Epithelial cell of esophagus (primary cell): Measurements from ENCODE around the gene ANKFY1.
A peak's percentile ranks its signal among the peaks of the same experiment; 100 is the strongest.

ENCODE experiments used
- DNase-seq: peaks from one replicate; pipeline ENCODE4 v3.0.0; 2010; ENCODE audit warnings: low read depth
- H3K4me3 ChIP-seq: 2 replicates; pipeline ENCODE4 v1.5.1; 2011; ENCODE audit warnings: mild to moderate bottlenecking, low read length, control low read depth
- TF ChIP-seq, protein P1 (sequence below): IDR thresholded peaks from 2 replicates; pipeline ENCODE4 v1.5.1; 2011; ENCODE audit warnings: low read depth, mild to moderate bottlenecking, low read length, control low read depth, inconsistent platforms; ENCODE audit not compliant: insufficient read depth; ENCODE audit errors: missing control alignments

ANKFY1 gene

DNA sequence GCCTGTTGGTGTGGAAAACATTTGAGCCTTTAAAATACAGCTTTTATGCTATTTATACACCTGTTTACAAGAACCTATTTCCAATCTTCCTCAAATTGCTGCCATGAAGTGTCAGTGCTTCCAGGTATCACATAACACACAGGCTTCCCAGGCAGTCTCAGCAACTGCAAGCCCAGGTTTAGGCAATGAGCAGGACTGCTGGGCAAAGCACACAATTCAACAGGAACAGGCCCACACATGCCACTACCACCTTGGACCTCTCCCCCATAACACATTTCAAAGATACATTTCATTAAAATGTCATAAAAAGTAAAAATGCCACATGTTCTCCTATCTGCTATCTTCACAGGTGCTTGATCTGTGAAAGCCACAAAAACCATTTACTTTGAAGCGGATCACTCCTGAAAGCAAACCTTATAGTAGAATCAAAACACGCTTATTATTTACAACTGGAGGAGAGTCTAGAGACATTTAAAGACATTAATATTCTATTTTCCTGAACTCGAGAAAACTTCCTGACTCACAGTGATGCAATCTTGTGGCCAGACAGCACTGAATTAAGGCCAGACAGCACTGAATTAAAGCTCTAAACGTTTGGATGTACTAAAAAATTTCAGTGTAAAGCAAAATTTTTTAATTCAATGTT lies 31.5 kb downstream of the ANKFY1 start:
- no peak overlapping the region for H3K4me3 ChIP-seq
- DNase-seq: peak; percentile 82
- TF ChIP-seq, protein P1, sequence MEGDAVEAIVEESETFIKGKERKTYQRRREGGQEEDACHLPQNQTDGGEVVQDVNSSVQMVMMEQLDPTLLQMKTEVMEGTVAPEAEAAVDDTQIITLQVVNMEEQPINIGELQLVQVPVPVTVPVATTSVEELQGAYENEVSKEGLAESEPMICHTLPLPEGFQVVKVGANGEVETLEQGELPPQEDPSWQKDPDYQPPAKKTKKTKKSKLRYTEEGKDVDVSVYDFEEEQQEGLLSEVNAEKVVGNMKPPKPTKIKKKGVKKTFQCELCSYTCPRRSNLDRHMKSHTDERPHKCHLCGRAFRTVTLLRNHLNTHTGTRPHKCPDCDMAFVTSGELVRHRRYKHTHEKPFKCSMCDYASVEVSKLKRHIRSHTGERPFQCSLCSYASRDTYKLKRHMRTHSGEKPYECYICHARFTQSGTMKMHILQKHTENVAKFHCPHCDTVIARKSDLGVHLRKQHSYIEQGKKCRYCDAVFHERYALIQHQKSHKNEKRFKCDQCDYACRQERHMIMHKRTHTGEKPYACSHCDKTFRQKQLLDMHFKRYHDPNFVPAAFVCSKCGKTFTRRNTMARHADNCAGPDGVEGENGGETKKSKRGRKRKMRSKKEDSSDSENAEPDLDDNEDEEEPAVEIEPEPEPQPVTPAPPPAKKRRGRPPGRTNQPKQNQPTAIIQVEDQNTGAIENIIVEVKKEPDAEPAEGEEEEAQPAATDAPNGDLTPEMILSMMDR: no peak

DNA sequence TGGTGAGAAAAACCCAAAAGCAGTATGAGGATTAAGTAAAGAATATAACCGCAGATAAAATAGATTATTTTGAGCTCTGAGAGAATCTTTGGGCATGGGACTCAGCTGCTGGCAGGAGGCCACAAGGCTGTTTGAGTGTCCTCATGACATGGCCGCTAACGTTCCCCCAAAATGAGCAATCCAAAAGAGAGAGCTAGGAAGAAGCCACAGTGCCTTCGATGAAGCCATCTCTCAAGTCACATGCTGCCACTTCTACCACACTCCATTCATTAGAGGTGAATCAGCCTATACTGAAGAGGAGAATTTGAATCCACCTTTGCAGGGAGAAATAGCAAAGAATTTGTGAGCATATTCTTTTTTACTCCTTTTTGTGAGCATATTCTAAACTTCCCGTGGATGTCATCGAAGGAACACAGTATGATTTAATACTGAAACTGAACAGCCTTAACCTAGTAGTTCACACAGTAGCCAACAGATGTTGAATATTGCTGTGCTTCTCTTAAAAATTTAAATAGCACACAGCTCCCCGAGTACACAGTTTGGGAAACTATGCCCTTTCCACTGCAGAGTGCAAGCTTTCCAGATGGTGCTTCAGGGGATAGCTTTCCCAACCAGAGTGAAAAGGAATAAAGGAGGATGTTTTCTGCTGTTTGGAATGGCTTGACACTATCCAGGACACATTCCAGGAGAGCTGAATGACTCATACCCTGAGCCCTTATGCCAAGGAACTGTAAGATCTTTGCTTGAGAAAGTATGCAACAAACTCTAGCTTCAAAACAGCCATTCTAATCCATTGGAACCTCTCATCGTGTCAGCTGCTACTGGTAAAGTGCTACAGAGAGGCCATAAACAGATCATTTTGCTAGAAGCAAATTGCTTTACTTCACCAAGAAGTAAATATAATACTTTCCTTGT lies 33.9 kb downstream of the ANKFY1 start:
- TF ChIP-seq, protein P1: no peak
- DNase-seq: peak; percentile 81
- no peak overlapping the region for H3K4me3 ChIP-seq

DNA sequence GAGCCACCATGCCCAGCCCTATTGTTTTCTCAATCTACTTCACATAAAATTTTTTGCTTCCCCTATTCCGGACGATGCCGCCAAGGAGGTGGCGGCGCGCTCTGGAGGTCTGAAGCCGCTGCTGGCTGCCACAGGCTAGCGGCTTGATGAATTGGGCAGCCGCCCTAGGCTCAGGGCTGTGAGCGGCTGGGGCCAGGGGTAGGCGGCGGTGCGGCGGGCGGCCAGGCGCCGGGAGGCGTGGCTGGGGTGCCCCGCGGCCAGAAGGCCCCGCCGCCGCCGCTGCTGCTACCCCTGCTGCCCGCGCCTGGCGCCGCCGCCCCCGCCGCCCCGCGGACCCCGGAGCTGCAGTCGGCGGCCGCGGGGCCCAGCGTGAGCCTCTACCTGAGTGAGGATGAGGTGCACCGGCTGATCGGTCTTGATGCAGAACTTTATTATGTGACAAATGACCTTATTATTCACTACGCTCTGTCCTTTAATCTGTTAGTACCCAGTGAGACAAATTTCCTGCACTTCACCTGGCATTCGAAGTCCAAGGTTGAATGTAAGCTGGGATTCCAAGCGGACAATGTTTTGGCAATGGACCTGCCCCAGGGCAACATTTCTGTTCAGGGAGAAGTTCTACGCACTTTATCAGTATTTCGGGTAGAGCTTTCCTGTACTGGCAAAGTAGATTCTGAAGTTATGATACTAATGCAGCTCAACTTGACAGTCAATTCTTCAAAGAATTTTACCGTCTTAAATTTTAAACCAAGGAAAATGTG lies 41.7 kb downstream of the ANKFY1 start:
- no peak for DNase-seq
- TF ChIP-seq, protein P1: no peak
- H3K4me3 ChIP-seq: no peak overlapping the region

DNA sequence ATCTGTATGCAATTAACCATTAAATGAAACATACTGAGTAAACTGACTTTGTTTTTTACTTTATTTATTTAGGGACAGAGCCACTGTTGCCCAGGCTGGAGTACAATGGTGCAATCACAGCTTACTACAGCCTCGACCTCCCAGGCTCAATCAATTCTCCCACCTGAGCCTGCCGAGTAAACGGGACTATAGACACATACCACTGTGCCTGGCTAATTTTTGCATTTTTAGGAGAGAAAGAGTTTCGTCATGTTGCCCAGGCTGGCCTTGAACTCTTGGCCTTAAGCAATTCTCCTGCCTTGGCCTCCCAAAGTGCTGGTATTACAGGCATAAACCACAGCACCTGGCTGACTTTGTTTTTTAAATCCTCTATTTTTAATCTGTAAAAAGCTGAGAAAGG lies 42.6 kb downstream of the ANKFY1 start:
- TF ChIP-seq, protein P1: no peak
- no peak for DNase-seq
- no peak overlapping the region for H3K4me3 ChIP-seq

DNA sequence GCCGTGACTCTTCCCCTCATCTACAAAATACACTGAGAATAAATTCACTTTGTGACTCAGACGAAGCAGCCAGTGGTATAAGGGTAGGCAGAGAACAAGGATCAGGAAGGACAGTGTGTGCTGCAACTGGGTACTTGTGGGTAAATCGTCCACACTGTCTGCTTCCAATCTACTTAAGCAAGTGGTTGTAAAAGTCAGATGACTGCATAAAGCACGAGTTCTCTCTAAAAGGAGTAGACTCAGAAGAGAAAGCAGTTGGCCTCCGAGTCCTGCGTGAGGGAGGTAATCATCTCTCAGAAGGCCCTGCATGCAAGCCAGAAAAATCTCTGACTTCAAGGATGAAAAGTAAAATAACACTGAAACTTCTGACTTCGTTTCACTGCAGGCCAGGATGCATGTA lies 43.1 kb downstream of the ANKFY1 start:
- no peak for DNase-seq
- H3K4me3 ChIP-seq: no peak overlapping the region
- TF ChIP-seq, protein P1: no peak

DNA sequence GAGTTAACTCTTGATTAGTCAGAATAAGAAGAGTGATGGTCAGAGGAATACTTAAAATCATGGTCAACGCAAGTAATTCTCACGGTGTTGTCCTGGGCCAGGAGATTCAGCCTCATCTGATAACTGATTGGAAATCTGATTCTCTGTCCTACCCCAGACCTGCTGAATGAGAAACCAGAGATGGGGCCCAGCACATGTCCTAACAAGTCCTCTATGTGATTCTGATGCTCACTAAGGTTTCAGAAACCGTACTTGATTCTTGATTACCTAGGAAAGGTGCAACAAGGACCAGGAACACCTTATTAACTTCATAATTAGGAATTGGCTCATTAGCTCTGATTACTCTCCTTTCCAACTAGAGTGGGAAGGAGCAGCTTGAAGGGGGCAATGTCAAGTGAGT lies 44.5 kb downstream of the ANKFY1 start:
- TF ChIP-seq, protein P1: no peak
- no peak overlapping the region for H3K4me3 ChIP-seq
- peak; percentile 67 for DNase-seq
